WTC11 (cell line): ENCODE measurements around the gene HCN1. TPM values are rescaled to one million over a fixed set of nuclear protein-coding genes. Genes with fewer than 3 reads are reported as not detected.

Source experiments
- ATAC-seq: fragments of 200-7000 bp; cut with Tn5 transposase; 2 replicates; pipeline ENCODE4 v1.10.0; 2021; ENCODE audit warnings: mild to moderate bottlenecking, moderate library complexity
- CTCF ChIA-PET: fragments of 300-600 bp; sonication (Branson Sonifier 250); formaldehyde crosslinking; loops from one replicate; lab custom pipeline; 2021; ENCODE audit warnings: antibody characterized with exemption; lab: Charles Lee
- POLR2A ChIA-PET: fragments of 350-600 bp; sonication (Branson Sonifier 250); formaldehyde crosslinking; loops from one replicate; lab custom pipeline; 2021; ENCODE audit warnings: antibody characterized with exemption; lab: Charles Lee
- DNase-seq: peaks from one replicate; pipeline ENCODE4 v3.0.0; 2021; ENCODE audit warnings: low spot score
- H3K27ac Mint-ChIP-seq: 2 replicates; pipeline ENCODE4 v1.8.0; 2021; ENCODE audit warnings: mixed read lengths
- H3K27me3 Mint-ChIP-seq: 2 replicates; pipeline ENCODE4 v1.8.0; 2021; ENCODE audit warnings: low read depth, mild to moderate bottlenecking, moderate library complexity, mixed read lengths
- H3K36me3 Mint-ChIP-seq: 2 replicates; pipeline ENCODE4 v1.8.0; 2021; ENCODE audit warnings: mixed read lengths
- H3K4me1 Mint-ChIP-seq: 2 replicates; pipeline ENCODE4 v1.8.0; 2022; ENCODE audit warnings: mixed read lengths
- H3K4me3 Mint-ChIP-seq: 2 replicates; pipeline ENCODE4 v1.8.0; 2021; ENCODE audit warnings: mild to moderate bottlenecking, moderate library complexity, mixed read lengths
- H3K9me3 Mint-ChIP-seq: 2 replicates; pipeline ENCODE4 v1.8.0; 2021; ENCODE audit warnings: mixed read lengths
- CREM ChIP-seq: sonication (generic); formaldehyde crosslinking; IDR thresholded peaks from 2 replicates; pipeline ENCODE4 v1.8.1; 2022; ENCODE audit warnings: mild to moderate bottlenecking, missing genetic modification reagents, moderate library complexity
- CTCF ChIP-seq: fragments of 200-600 bp; IDR thresholded peaks from 2 replicates; pipeline ENCODE4 v1.8.0; 2022; ENCODE audit warnings: antibody characterized with exemption
- E2F1 ChIP-seq: sonication (generic); formaldehyde crosslinking; IDR thresholded peaks from 2 replicates; pipeline ENCODE4 v1.8.0; 2022; ENCODE audit warnings: mild to moderate bottlenecking, missing genetic modification reagents
- E2F5 ChIP-seq: sonication (generic); formaldehyde crosslinking; IDR thresholded peaks from 2 replicates; pipeline ENCODE4 v1.8.1; 2022; ENCODE audit warnings: mild to moderate bottlenecking, moderate library complexity, missing genetic modification reagents
- GRHL2 ChIP-seq: fragments of 250-450 bp; sonication (Bioruptor Pico); IDR thresholded peaks from 2 replicates; pipeline ENCODE4 v1.8.0; 2022; ENCODE audit warnings: mild to moderate bottlenecking, moderate library complexity; ENCODE audit not compliant: insufficient replicate concordance, severe bottlenecking
- MAX ChIP-seq: sonication (generic); formaldehyde crosslinking; IDR thresholded peaks from 2 replicates; pipeline ENCODE4 v1.8.0; 2022; ENCODE audit warnings: mild to moderate bottlenecking, missing genetic modification reagents
- NFATC4 ChIP-seq: fragments of 250-450 bp; sonication (Bioruptor Pico); IDR thresholded peaks from 2 replicates; pipeline ENCODE4 v1.9.0; 2021; ENCODE audit warnings: mild to moderate bottlenecking
- NFE2L1 ChIP-seq: sonication (generic); formaldehyde crosslinking; IDR thresholded peaks from 2 replicates; pipeline ENCODE4 v1.8.1; 2023; ENCODE audit warnings: missing genetic modification reagents
- NFYB ChIP-seq: sonication (generic); formaldehyde crosslinking; conservative IDR thresholded peaks from 2 replicates; pipeline ENCODE4 v1.8.0; 2022; ENCODE audit warnings: low read depth, missing genetic modification reagents
- PREB ChIP-seq: sonication (generic); formaldehyde crosslinking; IDR thresholded peaks from 2 replicates; pipeline ENCODE4 v1.8.1; 2022; ENCODE audit warnings: mild to moderate bottlenecking, missing genetic modification reagents, moderate library complexity, borderline replicate concordance
- SMAD3 ChIP-seq: sonication (generic); formaldehyde crosslinking; IDR thresholded peaks from 2 replicates; pipeline ENCODE4 v1.8.0; 2022; ENCODE audit warnings: missing genetic modification reagents, mild to moderate bottlenecking, borderline replicate concordance
- ZNF219 ChIP-seq: sonication (generic); formaldehyde crosslinking; IDR thresholded peaks from 2 replicates; pipeline ENCODE4 v1.8.0; 2023; ENCODE audit warnings: missing genetic modification reagents, mild to moderate bottlenecking, borderline replicate concordance
- ZNF232 ChIP-seq: sonication (generic); formaldehyde crosslinking; IDR thresholded peaks from 2 replicates; pipeline ENCODE4 v1.8.0; 2022; ENCODE audit warnings: mild to moderate bottlenecking, missing genetic modification reagents
- ZNF317 ChIP-seq: sonication (generic); formaldehyde crosslinking; IDR thresholded peaks from 2 replicates; pipeline ENCODE4 v1.8.1; 2023; ENCODE audit warnings: low read depth, mild to moderate bottlenecking, moderate library complexity, missing genetic modification reagents, borderline replicate concordance
- ZNF512 ChIP-seq: sonication (generic); formaldehyde crosslinking; IDR thresholded peaks from 2 replicates; pipeline ENCODE4 v1.8.1; 2022; ENCODE audit warnings: missing genetic modification reagents, borderline replicate concordance
- ZNF532 ChIP-seq: fragments of 250-450 bp; sonication (Bioruptor Pico); IDR thresholded peaks from 2 replicates; pipeline ENCODE4 v1.9.0; 2021; ENCODE audit warnings: mild to moderate bottlenecking, borderline replicate concordance
- total RNA-seq: library from RNA; stranded (reverse); gene quantifications from 3 replicates; pipeline ENCODE4 v1.2.3, GENCODE V29; 2021

Gene HCN1
- total RNA-seq, 1 experiment from 2014 or later, result 2.2 TPM

- Mint-ChIP-seq H3K27ac (no peak overlapping the region), H3K4me3 (no peak overlapping the region), H3K4me1 (peaks cover 4% of the 10 kb centered on the region), H3K27me3 (no peaks in the 10 kb centered on the region), H3K36me3 (no peaks in the 10 kb centered on the region), H3K9me3 (no peaks in the 10 kb centered on the region)
- TF ChIP-seq E2F5 (CRISPR knock-in tag) (no peak), ZNF219 (CRISPR knock-in tag) (no peak), NFATC4 (CRISPR knock-in tag) (no peak), MAX (CRISPR knock-in tag) (no peak)
- DNase-seq, result no peak
- POLR2A ChIA-PET, result interaction anchor here (0.6 kb wide), 1 partner anchor 827 kb away, joined by 3 read pairs; no protein-coding TSS in a partner anchor
- CTCF ChIA-PET, result no interaction called here
- ATAC-seq, result no peak
These were observed 278.7 kb downstream of the HCN1 start for GRCh38 chr5:45417285-45417998.

- Mint-ChIP-seq H3K36me3 (no peaks in the 10 kb centered on the region), H3K4me1 (peaks cover 18% of the 10 kb centered on the region), H3K27ac (no peak overlapping the region), H3K27me3 (no peaks in the 10 kb centered on the region), H3K9me3 (no peaks in the 10 kb centered on the region), H3K4me3 (no peak overlapping the region)
- TF ChIP-seq ZNF532, result no peak
- no peak for TF ChIP-seq E2F1 (CRISPR knock-in tag)
- no peak for TF ChIP-seq SMAD3 (CRISPR knock-in tag)
- TF ChIP-seq ZNF317 (CRISPR knock-in tag), result no peak
- TF ChIP-seq NFYB (CRISPR knock-in tag), result no peak
- TF ChIP-seq NFE2L1 (CRISPR knock-in tag), result no peak
- TF ChIP-seq CTCF, result no peak
- TF ChIP-seq PREB (CRISPR knock-in tag), result no peak
- TF ChIP-seq GRHL2 (CRISPR knock-in tag), result no peak
- no peak for TF ChIP-seq ZNF232 (CRISPR knock-in tag)
- TF ChIP-seq ZNF512, result no peak
- no peak for TF ChIP-seq CREM (CRISPR knock-in tag)
- no peak for ATAC-seq
- POLR2A ChIA-PET, result no interaction called here
- CTCF ChIA-PET, result no interaction called here
- DNase-seq, result no peak
These were observed 281.3 kb downstream of the HCN1 start for GRCh38 chr5:45414620-45415573.
